ENCODE data around the gene LRRC47.

- no peak for TF ChIP-seq CTCF (IDR thresholded peaks at IDR 0.05)
- no peak for TF ChIP-seq POLR2AphosphoS5 (IDR thresholded peaks at IDR 0.05)
- peak; percentile 13 for TF ChIP-seq POLR2A (IDR thresholded peaks at IDR 0.05)
These were observed 24.1 kb downstream of the LRRC47 start for GRCh38 chr1:3772027-3772714.
